PC-3 (cell line): ENCODE measurements around the gene RAB3B. TPM values are rescaled to one million over a fixed set of nuclear protein-coding genes. Genes with fewer than 3 reads are reported as not detected.

Source experiments
- ATAC-seq: fragments of 200-7000 bp; cut with Tn5 transposase; 2 replicates; pipeline ENCODE4 v1.9.1; 2020; ENCODE audit warnings: mild to moderate bottlenecking, moderate library complexity
- BruUV-seq: library from RNA; stranded (reverse); fragments of 400-500 nt; replicated peaks from 2 replicates; lab custom pipeline; 2021; lab: Mats Ljungman, UMichigan
- CTCF ChIA-PET: fragments of 300-600 bp; sonication (Branson Sonifier 250); formaldehyde crosslinking; loops from one replicate; lab custom pipeline; 2022; ENCODE audit warnings: antibody characterized with exemption; lab: Charles Lee
- POLR2A ChIA-PET: fragments of 300-600 bp; sonication (Branson Sonifier 250); formaldehyde crosslinking; loops from one replicate; lab custom pipeline; 2022; ENCODE audit warnings: antibody characterized with exemption; ENCODE audit not compliant: unreplicated experiment; lab: Charles Lee
- DNase-seq: peaks from one replicate; pipeline ENCODE4 v3.0.0-alpha.2; 2015
- H2AFZ ChIP-seq: fragments of 300-600 bp; sonication (generic); 2 replicates; pipeline ENCODE4 v1.6.0; 2016; ENCODE audit warnings: antibody characterized with exemption, low read length
- H3F3A ChIP-seq: fragments of 300-600 bp; sonication (generic); one replicate; pipeline ENCODE4 v1.6.0; 2017; ENCODE audit warnings: antibody characterized with exemption, low read length, control low read depth, mild to moderate bottlenecking; ENCODE audit not compliant: unreplicated experiment
- H3K27ac ChIP-seq: fragments of 300-600 bp; sonication (generic); 2 replicates; pipeline ENCODE4 v1.5.1; 2016; ENCODE audit warnings: mild to moderate bottlenecking, low read length
- H3K27me3 ChIP-seq: fragments of 300-600 bp; sonication (generic); 2 replicates; pipeline ENCODE4 v1.6.1; 2016; ENCODE audit warnings: low read length, mixed read lengths
- H3K36me3 ChIP-seq: fragments of 300-600 bp; sonication (generic); 2 replicates; pipeline ENCODE4 v1.6.1; 2016; ENCODE audit warnings: low read depth, mixed run types, low read length, mixed read lengths
- H3K4me1 ChIP-seq: fragments of 300-600 bp; sonication (generic); 2 replicates; pipeline ENCODE4 v1.5.1; 2016; ENCODE audit warnings: low read length; ENCODE audit not compliant: insufficient read depth
- H3K4me2 ChIP-seq: fragments of 300-600 bp; sonication (generic); 2 replicates; pipeline ENCODE4 v1.6.0; 2016; ENCODE audit warnings: low read length
- H3K4me3 ChIP-seq: fragments of 300-600 bp; sonication (generic); 2 replicates; pipeline ENCODE4 v1.5.1; 2016; ENCODE audit warnings: mild to moderate bottlenecking, low read length, mixed read lengths
- H3K79me2 ChIP-seq: fragments of 300-600 bp; sonication (generic); 2 replicates; pipeline ENCODE4 v1.6.1; 2017; ENCODE audit warnings: low read length, mixed read lengths
- H3K9ac ChIP-seq: fragments of 300-600 bp; sonication (generic); 2 replicates; pipeline ENCODE4 v1.6.0; 2016; ENCODE audit warnings: mild to moderate bottlenecking, low read length
- H3K9me2 ChIP-seq: fragments of 300-600 bp; sonication (generic); replicated peaks from 2 replicates; pipeline ENCODE4 v1.6.1; 2016; ENCODE audit warnings: mixed run types, low read length, mixed read lengths
- H3K9me3 ChIP-seq: fragments of 300-600 bp; sonication (generic); 2 replicates; pipeline ENCODE4 v1.6.1; 2016; ENCODE audit warnings: low read length, mixed read lengths
- H4K20me1 ChIP-seq: fragments of 300-600 bp; sonication (generic); 2 replicates; pipeline ENCODE4 v1.6.1; 2016; ENCODE audit warnings: low read length, mixed read lengths
- EZH2 ChIP-seq: fragments of 300-600 bp; sonication (generic); IDR thresholded peaks from one replicate; pipeline ENCODE4 v1.6.1; 2017; ENCODE audit warnings: antibody characterized with exemption, mild to moderate bottlenecking, low read length; ENCODE audit not compliant: unreplicated experiment
- EZH2phosphoT487 ChIP-seq: fragments of 300-600 bp; sonication (generic); IDR thresholded peaks from 2 replicates; pipeline ENCODE4 v1.6.1; 2018; ENCODE audit warnings: mild to moderate bottlenecking, antibody characterized with exemption, low read length, borderline replicate concordance
- intact Hi-C: fragments of 100-400 bp; cut with micrococcal nuclease; formaldehyde crosslinking; loops from 2 replicates; pipeline ENCODE4 v1.9.0; 2023
- total RNA-seq: library from RNA; depleted of rRNA; stranded (reverse); fragments of >200 nt; gene quantifications from 2 replicates; pipeline ENCODE4 v1.2.3, GENCODE V29; 2014
- TF ChIP-seq, protein P1 (sequence below): fragments of 300-600 bp; sonication (generic); conservative IDR thresholded peaks from 2 replicates; pipeline ENCODE4 v1.5.1; 2017; ENCODE audit warnings: antibody characterized with exemption, low read depth, mild to moderate bottlenecking, low read length

RAB3B gene
- total RNA-seq, 1 experiment from 2014 or later: 4.5 TPM

DNA sequence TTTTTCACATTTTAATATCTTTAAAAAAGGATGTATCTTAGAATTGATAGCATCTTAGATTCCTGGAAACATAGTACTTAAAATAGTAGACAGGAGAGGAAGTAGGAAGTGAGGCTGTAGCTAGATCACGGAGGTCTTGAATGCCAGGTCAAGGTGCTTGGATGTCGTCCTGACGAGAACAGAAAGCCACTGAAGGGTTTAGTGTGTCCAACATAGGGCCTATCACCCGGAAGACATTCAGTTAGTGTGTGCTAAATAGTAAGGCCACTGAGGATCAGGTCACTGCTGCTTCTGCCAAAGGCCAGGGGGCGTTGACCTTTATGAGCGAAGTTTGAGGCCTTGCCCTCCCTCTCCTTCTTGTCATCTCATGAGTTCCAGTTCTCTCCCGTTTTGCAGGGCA lies 35.7 kb downstream of the RAB3B start:
- no peak overlapping the region for H3K4me2 ChIP-seq
- POLR2A ChIA-PET: no interaction called here
- DNase-seq (no peak), ATAC-seq (no peak)
- H3K9ac ChIP-seq: no peak overlapping the region
- no peaks in the 10 kb centered on the region for H3K27me3 ChIP-seq
- no peaks in the 10 kb centered on the region for H3K36me3 ChIP-seq
- no peaks in the 10 kb centered on the region for H3K9me2 ChIP-seq
- no peak overlapping the region for H3K4me3 ChIP-seq
- TF ChIP-seq EZH2phosphoT487: no peak
- no peak for TF ChIP-seq EZH2
- TF ChIP-seq, protein P1, sequence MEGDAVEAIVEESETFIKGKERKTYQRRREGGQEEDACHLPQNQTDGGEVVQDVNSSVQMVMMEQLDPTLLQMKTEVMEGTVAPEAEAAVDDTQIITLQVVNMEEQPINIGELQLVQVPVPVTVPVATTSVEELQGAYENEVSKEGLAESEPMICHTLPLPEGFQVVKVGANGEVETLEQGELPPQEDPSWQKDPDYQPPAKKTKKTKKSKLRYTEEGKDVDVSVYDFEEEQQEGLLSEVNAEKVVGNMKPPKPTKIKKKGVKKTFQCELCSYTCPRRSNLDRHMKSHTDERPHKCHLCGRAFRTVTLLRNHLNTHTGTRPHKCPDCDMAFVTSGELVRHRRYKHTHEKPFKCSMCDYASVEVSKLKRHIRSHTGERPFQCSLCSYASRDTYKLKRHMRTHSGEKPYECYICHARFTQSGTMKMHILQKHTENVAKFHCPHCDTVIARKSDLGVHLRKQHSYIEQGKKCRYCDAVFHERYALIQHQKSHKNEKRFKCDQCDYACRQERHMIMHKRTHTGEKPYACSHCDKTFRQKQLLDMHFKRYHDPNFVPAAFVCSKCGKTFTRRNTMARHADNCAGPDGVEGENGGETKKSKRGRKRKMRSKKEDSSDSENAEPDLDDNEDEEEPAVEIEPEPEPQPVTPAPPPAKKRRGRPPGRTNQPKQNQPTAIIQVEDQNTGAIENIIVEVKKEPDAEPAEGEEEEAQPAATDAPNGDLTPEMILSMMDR: no peak
- H3F3A ChIP-seq: no peaks in the 10 kb centered on the region
- BruUV-seq: no TSS peak
- CTCF ChIA-PET: no interaction called here
- H2AFZ ChIP-seq: no peak overlapping the region
- H3K4me1 ChIP-seq: no peaks in the 10 kb centered on the region; the same call in 1 of the 2 replicates
- H3K9me3 ChIP-seq: no peaks in the 10 kb centered on the region
- no peak overlapping the region for H3K27ac ChIP-seq
- intact Hi-C loops: loop anchor here (5.0 kb wide), 1 partner anchor 48 kb away; no protein-coding TSS in a partner anchor
- no peaks in the 10 kb centered on the region for H4K20me1 ChIP-seq
- no peaks in the 10 kb centered on the region for H3K79me2 ChIP-seq

DNA sequence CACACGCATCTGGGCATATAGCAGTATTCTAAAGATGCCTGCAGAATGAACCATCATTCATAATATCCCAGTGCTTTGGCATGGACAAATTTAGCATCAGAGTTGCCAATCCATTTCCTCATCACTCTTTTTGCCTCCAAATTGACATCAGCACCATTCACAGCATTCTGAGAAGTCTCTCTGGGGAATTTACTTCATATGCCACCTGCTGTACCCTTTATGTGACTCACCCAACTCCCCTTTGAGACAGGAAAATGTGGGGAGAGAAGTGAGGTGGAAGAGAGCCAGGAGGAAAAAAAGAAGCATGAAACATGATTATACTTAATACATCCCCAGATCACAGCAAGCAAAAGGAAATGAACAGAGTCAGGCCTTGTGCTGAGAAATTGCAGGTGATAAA lies 37.4 kb downstream of the RAB3B start:
- Histone ChIP-seq H3K27me3 (no peaks in the 10 kb centered on the region), H3K9me2 (no peaks in the 10 kb centered on the region), H3K9ac (no peak overlapping the region), H3F3A (no peaks in the 10 kb centered on the region), H3K4me1 (no peaks in the 10 kb centered on the region; the same call in 1 of the 2 replicates), H3K36me3 (no peaks in the 10 kb centered on the region), H4K20me1 (no peaks in the 10 kb centered on the region), H3K79me2 (no peaks in the 10 kb centered on the region), H3K4me2 (no peak overlapping the region), H3K4me3 (no peak overlapping the region), H2AFZ (no peak overlapping the region), H3K27ac (no peak overlapping the region), H3K9me3 (no peaks in the 10 kb centered on the region)
- BruUV-seq: no TSS peak
- intact Hi-C loops: no loop called here
- TF ChIP-seq, protein P1: no peak
- TF ChIP-seq EZH2 (no peak), EZH2phosphoT487 (no peak)
- no peak for DNase-seq
- ChIA-PET POLR2A (no interaction called here), CTCF (no interaction called here)
- ATAC-seq: no peak

DNA sequence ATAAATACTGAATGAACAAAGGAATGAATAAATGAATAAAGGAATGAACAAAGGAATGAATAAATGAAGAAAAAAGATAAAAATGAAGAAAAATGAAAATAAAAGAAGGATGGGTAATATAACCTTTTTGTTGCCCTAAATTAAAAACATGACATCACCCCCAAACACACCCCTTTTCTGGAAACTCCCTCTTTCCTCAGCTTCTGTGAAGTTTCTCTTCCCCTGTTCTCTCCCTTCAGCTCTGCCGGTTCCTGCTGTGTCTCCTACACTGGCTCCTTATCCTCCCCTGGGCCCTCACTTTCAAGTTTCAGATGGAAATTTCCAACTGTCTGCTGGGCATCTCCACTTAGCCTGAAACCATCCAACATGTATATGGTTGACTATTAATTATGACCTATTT lies 37.9 kb downstream of the RAB3B start:
- Histone ChIP-seq H2AFZ (no peak overlapping the region), H3F3A (no peaks in the 10 kb centered on the region), H3K4me2 (no peak overlapping the region), H3K4me3 (no peak overlapping the region), H3K27ac (no peak overlapping the region), H3K79me2 (no peaks in the 10 kb centered on the region), H3K9me2 (no peaks in the 10 kb centered on the region), H3K4me1 (no peaks in the 10 kb centered on the region; the same call in 1 of the 2 replicates), H3K36me3 (no peaks in the 10 kb centered on the region), H3K27me3 (no peaks in the 10 kb centered on the region), H4K20me1 (no peaks in the 10 kb centered on the region), H3K9ac (no peak overlapping the region), H3K9me3 (no peaks in the 10 kb centered on the region)
- intact Hi-C loops: no loop called here
- ChIA-PET CTCF (no interaction called here), POLR2A (no interaction called here)
- TF ChIP-seq, protein P1: no peak
- TF ChIP-seq EZH2phosphoT487: no peak
- TF ChIP-seq EZH2: no peak
- no peak for ATAC-seq
- no TSS peak for BruUV-seq
- no peak for DNase-seq
